Measurements from ENCODE around the gene RNASE4. TPM values are rescaled to one million over a fixed set of nuclear protein-coding genes. Genes with fewer than 3 reads are reported as not detected.

Gene RNASE4
- total RNA-seq, 1 experiment from 2014 or later = 3.9 TPM

GRCh38 chr14:20719777-20720176, 35.4 kb downstream of the RNASE4 start:
- Histone ChIP-seq H3K9me3 (ENCODE audit: control insufficient read depth in 1 of 2, insufficient read depth in 1 of 2, low read depth in 1 of 2, low read length in 2 of 2) (no peaks in the 10 kb centered on the region), H3K4me3 (replicated peaks in 1 of 2; ENCODE audit: low read depth in 1 of 2, low read length in 2 of 2) (no peak overlapping the region), H3K79me2 (ENCODE audit: insufficient read depth, low read length) (no peaks in the 10 kb centered on the region), H2AFZ (ENCODE audit: low read depth, low read length, poor library complexity, severe bottlenecking) (no peak overlapping the region), H3K36me3 (ENCODE audit: control insufficient read depth in 1 of 2, insufficient read depth in 2 of 2, low read length in 2 of 2) (no peaks in the 10 kb centered on the region), H3K4me2 (ENCODE audit: low read length) (no peak overlapping the region), H3K27me3 (ENCODE audit: insufficient read depth, low read length) (peaks cover 11% of the 10 kb centered on the region), H3K27ac (ENCODE audit: low read depth, low read length) (no peak overlapping the region), H3K9me2 (ENCODE audit: insufficient read depth) (no peaks in the 10 kb centered on the region), H3K4me1 (ENCODE audit: control insufficient read depth in 1 of 2, insufficient read depth in 2 of 2, low read length in 2 of 2) (no peaks in the 10 kb centered on the region), H3K9ac (ENCODE audit: low read length) (no peak overlapping the region), H4K20me1 (ENCODE audit: insufficient read depth) (no peaks in the 10 kb centered on the region)
- CTCF ChIA-PET = no interaction called here
- no peak for TF ChIP-seq SIN3A (IDR thresholded peaks at IDR 0.05; ENCODE audit: low read depth)
- TF ChIP-seq CEBPB (IDR thresholded peaks at IDR 0.05; ENCODE audit: low read depth) = no peak
- no peak for TF ChIP-seq YY1 (IDR thresholded peaks at IDR 0.05; ENCODE audit: extremely low read depth, insufficient replicate concordance, low read depth, low read length)
- no peak for TF ChIP-seq ELF1 (IDR thresholded peaks at IDR 0.05; ENCODE audit: borderline replicate concordance, low read depth)
- TF ChIP-seq SRF (IDR thresholded peaks at IDR 0.05; ENCODE audit: low read depth) = no peak
- no peak for TF ChIP-seq RAD21 (IDR thresholded peaks at IDR 0.05; ENCODE audit: low read depth)
- no peak for TF ChIP-seq EZH2 (IDR thresholded peaks at IDR 0.05)
- TF ChIP-seq CBX3 (IDR thresholded peaks at IDR 0.05; ENCODE audit: low read depth) = no peak
- TF ChIP-seq, protein P1, sequence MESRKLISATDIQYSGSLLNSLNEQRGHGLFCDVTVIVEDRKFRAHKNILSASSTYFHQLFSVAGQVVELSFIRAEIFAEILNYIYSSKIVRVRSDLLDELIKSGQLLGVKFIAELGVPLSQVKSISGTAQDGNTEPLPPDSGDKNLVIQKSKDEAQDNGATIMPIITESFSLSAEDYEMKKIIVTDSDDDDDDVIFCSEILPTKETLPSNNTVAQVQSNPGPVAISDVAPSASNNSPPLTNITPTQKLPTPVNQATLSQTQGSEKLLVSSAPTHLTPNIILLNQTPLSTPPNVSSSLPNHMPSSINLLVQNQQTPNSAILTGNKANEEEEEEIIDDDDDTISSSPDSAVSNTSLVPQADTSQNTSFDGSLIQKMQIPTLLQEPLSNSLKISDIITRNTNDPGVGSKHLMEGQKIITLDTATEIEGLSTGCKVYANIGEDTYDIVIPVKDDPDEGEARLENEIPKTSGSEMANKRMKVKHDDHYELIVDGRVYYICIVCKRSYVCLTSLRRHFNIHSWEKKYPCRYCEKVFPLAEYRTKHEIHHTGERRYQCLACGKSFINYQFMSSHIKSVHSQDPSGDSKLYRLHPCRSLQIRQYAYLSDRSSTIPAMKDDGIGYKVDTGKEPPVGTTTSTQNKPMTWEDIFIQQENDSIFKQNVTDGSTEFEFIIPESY (IDR thresholded peaks at IDR 0.05; ENCODE audit: extremely low read depth, insufficient replicate concordance, low read length) = no peak
- TF ChIP-seq ZFX (IDR thresholded peaks at IDR 0.05) = no peak
- TF ChIP-seq TCF7L2 (IDR thresholded peaks at IDR 0.05; ENCODE audit: borderline replicate concordance, extremely low read depth, insufficient read depth, insufficient read length) = no peak
- no peak for TF ChIP-seq POLR2AphosphoS5 (IDR thresholded peaks at IDR 0.05; ENCODE audit: low read depth, low read length)
- TF ChIP-seq EGR1 (IDR thresholded peaks at IDR 0.05; ENCODE audit: low read depth) = no peak
- no peak for TF ChIP-seq CTCF (IDR thresholded peaks at IDR 0.05 in 2 of 3, conservative IDR thresholded peaks at IDR 0.05 in 1 of 3; ENCODE audit: borderline replicate concordance in 1 of 3, insufficient read depth in 1 of 3, low read depth in 2 of 3, low read length in 2 of 3)
- TF ChIP-seq JUND (IDR thresholded peaks at IDR 0.05) = no peak
- TF ChIP-seq MAX (IDR thresholded peaks at IDR 0.05) = no peak
- TF ChIP-seq POLR2A (IDR thresholded peaks at IDR 0.05; ENCODE audit: borderline replicate concordance, extremely low read depth, insufficient read depth, insufficient read length) = no peak
- no peak for TF ChIP-seq ZNF274 (IDR thresholded peaks at IDR 0.05; ENCODE audit: low read depth, low read length)
- TF ChIP-seq FOSL1 (IDR thresholded peaks at IDR 0.05; ENCODE audit: low read depth) = no peak
- DNase-seq (ENCODE audit: low read depth, low spot score) (no peak), ATAC-seq (no peak)
- intact Hi-C loops (cut with micrococcal nuclease) = no loop called here
- POLR2A ChIA-PET = no interaction called here
- RAD21 ChIA-PET (ENCODE audit: low non-redundant PET in 1 of 2, low total read pairs in 2 of 2, uncharacterized antibody in 2 of 2, unreplicated experiment in 2 of 2) = no interaction called here
- no TSS peak for BruUV-seq (replicated peaks)
